Nephron progenitor cell (in vitro differentiated cells): ENCODE results near the gene KRTAP16-1.

ENCODE experiments used
- DNase-seq: peaks from one replicate; pipeline ENCODE4 v3.0.0; 2021
- H3K27ac Mint-ChIP-seq: 2 replicates; pipeline ENCODE4 v1.8.0; 2021; ENCODE audit warnings: mild to moderate bottlenecking, moderate library complexity, mixed read lengths
- H3K27me3 Mint-ChIP-seq: 2 replicates; pipeline ENCODE4 v1.8.0; 2021; ENCODE audit warnings: mild to moderate bottlenecking, low read depth, mixed read lengths; ENCODE audit not compliant: poor library complexity
- H3K36me3 Mint-ChIP-seq: 2 replicates; pipeline ENCODE4 v1.8.0; 2021; ENCODE audit warnings: low read depth, mixed read lengths
- H3K4me1 Mint-ChIP-seq: 2 replicates; pipeline ENCODE4 v1.8.0; 2021; ENCODE audit warnings: mixed read lengths
- H3K4me3 Mint-ChIP-seq: 2 replicates; pipeline ENCODE4 v1.8.0; 2021; ENCODE audit warnings: mild to moderate bottlenecking, moderate library complexity, mixed read lengths
- H3K9me3 Mint-ChIP-seq: 2 replicates; pipeline ENCODE4 v1.8.0; 2021; ENCODE audit warnings: mild to moderate bottlenecking, moderate library complexity, mixed read lengths
- TF ChIP-seq, protein P1 (sequence below): fragments of 200-600 bp; sonication (generic); IDR thresholded peaks from 2 replicates; pipeline ENCODE4 v1.5.0; 2021; ENCODE audit warnings: antibody characterized with exemption

Gene KRTAP16-1

DNA sequence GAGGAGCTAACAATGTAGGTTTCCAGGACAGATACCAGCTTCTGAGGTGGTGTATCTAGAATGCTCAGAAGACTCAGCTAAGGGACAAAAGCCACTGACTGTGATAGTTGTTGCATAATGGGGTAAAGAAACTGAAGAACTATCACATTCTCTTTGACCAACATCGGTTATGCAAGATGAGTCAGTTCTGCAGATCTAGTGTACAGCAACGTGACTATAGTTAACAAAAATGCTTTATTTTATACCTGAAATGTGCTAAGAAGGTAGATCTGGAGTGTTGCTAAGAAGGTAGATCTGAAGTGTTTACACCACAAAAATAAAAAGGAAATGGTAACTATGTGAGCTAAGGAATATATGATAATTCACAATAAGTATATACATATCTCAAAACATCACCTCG, 41.4 kb downstream of the KRTAP16-1 start:
- Mint-ChIP-seq H3K27me3 (peaks cover 22% of the 10 kb centered on the region), H3K27ac (no peak overlapping the region), H3K36me3 (no peaks in the 10 kb centered on the region), H3K4me1 (no peaks in the 10 kb centered on the region), H3K9me3 (no peaks in the 10 kb centered on the region), H3K4me3 (no peak overlapping the region)
- DNase-seq, result no peak
- TF ChIP-seq, protein P1, sequence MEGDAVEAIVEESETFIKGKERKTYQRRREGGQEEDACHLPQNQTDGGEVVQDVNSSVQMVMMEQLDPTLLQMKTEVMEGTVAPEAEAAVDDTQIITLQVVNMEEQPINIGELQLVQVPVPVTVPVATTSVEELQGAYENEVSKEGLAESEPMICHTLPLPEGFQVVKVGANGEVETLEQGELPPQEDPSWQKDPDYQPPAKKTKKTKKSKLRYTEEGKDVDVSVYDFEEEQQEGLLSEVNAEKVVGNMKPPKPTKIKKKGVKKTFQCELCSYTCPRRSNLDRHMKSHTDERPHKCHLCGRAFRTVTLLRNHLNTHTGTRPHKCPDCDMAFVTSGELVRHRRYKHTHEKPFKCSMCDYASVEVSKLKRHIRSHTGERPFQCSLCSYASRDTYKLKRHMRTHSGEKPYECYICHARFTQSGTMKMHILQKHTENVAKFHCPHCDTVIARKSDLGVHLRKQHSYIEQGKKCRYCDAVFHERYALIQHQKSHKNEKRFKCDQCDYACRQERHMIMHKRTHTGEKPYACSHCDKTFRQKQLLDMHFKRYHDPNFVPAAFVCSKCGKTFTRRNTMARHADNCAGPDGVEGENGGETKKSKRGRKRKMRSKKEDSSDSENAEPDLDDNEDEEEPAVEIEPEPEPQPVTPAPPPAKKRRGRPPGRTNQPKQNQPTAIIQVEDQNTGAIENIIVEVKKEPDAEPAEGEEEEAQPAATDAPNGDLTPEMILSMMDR, result no peak

DNA sequence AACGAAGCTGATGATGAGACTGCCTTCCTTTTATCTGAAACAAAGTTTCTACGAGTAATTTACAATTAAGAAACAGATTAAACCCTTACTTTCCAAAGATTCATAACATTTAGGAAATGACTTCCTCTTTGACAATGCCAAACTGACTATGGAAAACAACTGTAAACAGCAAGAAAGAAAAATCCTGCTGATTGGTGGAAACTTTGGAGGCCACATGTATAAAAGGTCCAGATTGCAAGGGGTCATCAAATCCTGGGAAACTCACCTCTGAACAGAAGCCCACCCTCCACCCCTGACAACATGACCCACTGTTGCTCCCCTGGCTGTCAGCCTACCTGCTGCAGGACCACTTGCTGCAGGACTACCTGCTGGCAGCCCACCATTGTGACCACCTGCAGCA, 44.0 kb downstream of the KRTAP16-1 start, which contains the start of gene KRTAP9-6:
KRTAP9-6 (plus strand) TSS at position 301 of the 400 bp plus-strand sequence; CDS start at position 301, 0 bp downstream.
- peaks cover 33% of the 10 kb centered on the region for H3K27me3 Mint-ChIP-seq
- no peaks in the 10 kb centered on the region for H3K36me3 Mint-ChIP-seq
- H3K4me3 Mint-ChIP-seq, result no peak within 1 kb of the TSS
- TF ChIP-seq, protein P1, result no peak
- H3K27ac Mint-ChIP-seq, result no peak within 1 kb of the TSS
- H3K4me1 Mint-ChIP-seq, result no peaks in the 10 kb centered on the region
- no peak for DNase-seq
- no peaks in the 10 kb centered on the region for H3K9me3 Mint-ChIP-seq

DNA sequence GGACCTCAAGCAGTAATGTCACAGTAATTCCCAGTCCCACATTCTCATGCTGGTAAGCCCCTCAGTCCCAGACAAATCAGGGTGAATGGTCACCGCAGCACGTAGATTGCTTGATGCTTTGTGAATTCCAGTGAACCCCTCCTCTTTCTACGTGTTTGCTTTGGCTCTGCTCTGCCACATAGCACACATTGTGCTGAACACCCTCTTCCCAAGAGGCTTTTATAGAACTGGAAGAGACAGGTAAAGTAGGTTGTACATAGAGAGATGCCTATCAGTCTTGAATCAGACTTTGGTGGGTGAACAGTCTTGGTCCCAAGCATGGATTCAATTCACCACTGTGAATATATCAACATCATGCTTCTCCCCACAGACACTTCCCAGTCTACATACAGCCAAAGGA, 44.5 kb downstream of the KRTAP16-1 start:
- H3K9me3 Mint-ChIP-seq, result no peaks in the 10 kb centered on the region
- no peak overlapping the region for H3K4me3 Mint-ChIP-seq
- TF ChIP-seq, protein P1, result no peak
- no peaks in the 10 kb centered on the region for H3K36me3 Mint-ChIP-seq
- H3K27me3 Mint-ChIP-seq, result peaks cover 35% of the 10 kb centered on the region
- H3K4me1 Mint-ChIP-seq, result no peaks in the 10 kb centered on the region
- DNase-seq, result no peak
- H3K27ac Mint-ChIP-seq, result no peak overlapping the region

DNA sequence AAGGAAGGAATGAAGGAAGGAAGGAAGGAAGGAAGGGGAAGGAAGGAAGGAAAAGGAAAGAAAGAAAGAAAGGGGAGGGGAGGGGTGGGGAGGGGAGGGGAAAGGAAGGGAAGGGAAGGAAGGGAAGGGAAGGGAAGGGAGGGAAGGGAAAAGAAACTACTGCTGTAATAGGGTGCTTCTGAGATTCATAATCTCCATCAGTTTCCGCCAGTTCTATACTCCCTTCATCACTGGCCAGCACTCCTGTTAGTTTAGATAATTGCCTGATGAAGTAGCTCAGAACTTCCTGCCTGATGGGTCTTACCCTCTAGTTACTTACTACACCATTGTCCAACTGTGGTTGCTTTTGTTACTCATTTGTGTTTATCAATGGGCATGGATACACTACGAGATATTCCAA, 45.9 kb downstream of the KRTAP16-1 start:
- TF ChIP-seq, protein P1, result no peak
- no peaks in the 10 kb centered on the region for H3K36me3 Mint-ChIP-seq
- H3K27ac Mint-ChIP-seq, result no peak overlapping the region
- no peak for DNase-seq
- H3K4me1 Mint-ChIP-seq, result no peaks in the 10 kb centered on the region
- peaks cover 41% of the 10 kb centered on the region for H3K27me3 Mint-ChIP-seq
- H3K9me3 Mint-ChIP-seq, result no peaks in the 10 kb centered on the region
- no peak overlapping the region for H3K4me3 Mint-ChIP-seq

DNA sequence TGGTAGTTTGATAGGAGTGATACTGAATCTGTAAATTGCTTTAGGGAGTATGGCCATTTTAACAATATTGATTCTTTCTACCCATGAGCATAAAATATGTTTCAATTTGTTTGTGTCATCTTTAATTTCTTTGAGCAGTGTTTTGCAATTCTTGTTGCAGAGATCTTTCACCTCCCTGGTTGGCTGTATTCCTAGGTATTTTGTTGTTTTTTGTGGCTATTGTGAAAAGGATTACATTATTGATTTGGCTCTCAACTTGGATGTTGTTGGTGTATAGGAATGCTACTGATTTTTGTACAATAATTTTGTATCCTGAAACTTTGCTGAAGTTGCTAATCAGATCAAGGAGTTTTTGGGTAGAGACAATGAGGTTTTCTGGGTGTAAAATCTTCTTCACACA, 50.7 kb downstream of the KRTAP16-1 start:
- DNase-seq, result no peak
- Mint-ChIP-seq H3K27ac (no peak overlapping the region), H3K9me3 (no peaks in the 10 kb centered on the region), H3K4me3 (no peak overlapping the region), H3K36me3 (no peaks in the 10 kb centered on the region), H3K27me3 (peaks cover 50% of the 10 kb centered on the region), H3K4me1 (no peaks in the 10 kb centered on the region)
- TF ChIP-seq, protein P1, result no peak
